Hematopoietic multipotent progenitor cell (in vitro differentiated cells): ENCODE measurements around the gene ROBO1. TPM values are rescaled to one million over a fixed set of nuclear protein-coding genes. Genes with fewer than 3 reads are reported as not detected.
A peak's percentile ranks its signal among the peaks of the same experiment; 100 is the strongest.

Experiments
- DNase-seq, 3 donors: peaks; one replicate each; pipeline ENCODE4 v3.0.0-alpha.2; 2011 to 2015; ENCODE audit warnings: low read depth in 2 of 3, low spot score in 2 of 3
- total RNA-seq: library from RNA; depleted of rRNA; stranded (reverse); fragments of >200 nt; gene quantifications from one replicate; pipeline ENCODE4 v1.2.3, GENCODE V29; 2012

The ROBO1 gene
- total RNA-seq, 1 donor: 3.2 TPM

GRCh38 chr3:79390352-79390751 lies 377.4 kb downstream of the ROBO1 start:
- no peak for DNase-seq

GRCh38 chr3:79385211-79385610 lies 382.6 kb downstream of the ROBO1 start:
- DNase-seq: no peak

- DNase-seq: peak in 1 of 3 donors; percentile 1
Observed at GRCh38 chr3:79383402-79384012, 384.3 kb downstream of the ROBO1 start.

GRCh38 chr3:79380581-79380980 lies 387.2 kb downstream of the ROBO1 start:
- DNase-seq: no peak

GRCh38 chr3:79378064-79378463 lies 389.7 kb downstream of the ROBO1 start:
- DNase-seq: no peak

GRCh38 chr3:79369306-79369705 lies 398.5 kb downstream of the ROBO1 start:
- no peak for DNase-seq

GRCh38 chr3:79368403-79368802 lies 399.4 kb downstream of the ROBO1 start:
- no peak for DNase-seq

- no peak for DNase-seq
Observed at GRCh38 chr3:79367803-79368202, 400.0 kb downstream of the ROBO1 start.

GRCh38 chr3:79367066-79367465 lies 400.7 kb downstream of the ROBO1 start:
- no peak for DNase-seq

GRCh38 chr3:79366414-79366813 lies 401.4 kb downstream of the ROBO1 start:
- no peak for DNase-seq

GRCh38 chr3:79364784-79365183 lies 403.0 kb downstream of the ROBO1 start:
- no peak for DNase-seq

GRCh38 chr3:79362571-79363270 lies 405.1 kb downstream of the ROBO1 start:
- no peak for DNase-seq

- peak in 2 of 3 donors; percentile 2 to 28 for DNase-seq
Observed at GRCh38 chr3:79361748-79362378, 405.9 kb downstream of the ROBO1 start.

- no peak for DNase-seq
Observed at GRCh38 chr3:79358327-79358726, 409.5 kb downstream of the ROBO1 start.

- no peak for DNase-seq
Observed at GRCh38 chr3:79354179-79354688, 413.6 kb downstream of the ROBO1 start.

GRCh38 chr3:79351699-79352098 lies 416.1 kb downstream of the ROBO1 start:
- no peak for DNase-seq

GRCh38 chr3:79344876-79345871 lies 422.6 kb downstream of the ROBO1 start:
- DNase-seq: no peak

- no peak for DNase-seq
Observed at GRCh38 chr3:79341961-79342360, 425.8 kb downstream of the ROBO1 start.

GRCh38 chr3:79339846-79340245 lies 428.0 kb downstream of the ROBO1 start:
- DNase-seq: no peak

- DNase-seq: no peak
Observed at GRCh38 chr3:79337798-79338197, 430.0 kb downstream of the ROBO1 start.

- no peak for DNase-seq
Observed at GRCh38 chr3:79329154-79329553, 438.6 kb downstream of the ROBO1 start.
